SK-N-SH treated with all-trans-retinoic acid at 6 μM for 48 hours (cell line): ENCODE results near the gene FUBP3.

Experiments
- ATAC-seq: fragments of 200-7000 bp; cut with Tn5 transposase; 3 replicates; pipeline ENCODE4 v1.9.1; 2020; ENCODE audit warnings: mild to moderate bottlenecking, moderate library complexity
- ARNTL ChIP-seq: fragments of 450-650 bp; formaldehyde crosslinking; IDR thresholded peaks from 2 replicates; pipeline ENCODE4 v1.5.0; 2020; ENCODE audit warnings: low read depth, mild to moderate bottlenecking, moderate library complexity, borderline replicate concordance
- CSDC2 ChIP-seq: fragments of 250-450 bp; sonication (Bioruptor Pico); IDR thresholded peaks from 2 replicates; pipeline ENCODE4 v1.5.0; 2020; ENCODE audit warnings: mild to moderate bottlenecking, moderate library complexity
- ESRRG ChIP-seq: fragments of 250-450 bp; sonication (Bioruptor Pico); IDR thresholded peaks from 2 replicates; pipeline ENCODE4 v1.6.1; 2021; ENCODE audit warnings: mild to moderate bottlenecking
- GLIS3 ChIP-seq: fragments of 250-450 bp; sonication (Bioruptor Pico); IDR thresholded peaks from 2 replicates; pipeline ENCODE4 v1.5.0; 2020; ENCODE audit warnings: mild to moderate bottlenecking, moderate library complexity
- ISL1 ChIP-seq: fragments of 250-450 bp; sonication (Bioruptor Pico); IDR thresholded peaks from 2 replicates; pipeline ENCODE4 v2.1.2; 2022; ENCODE audit warnings: mild to moderate bottlenecking, moderate library complexity
- OSR1 ChIP-seq: fragments of 250-450 bp; sonication (Bioruptor Pico); IDR thresholded peaks from 2 replicates; pipeline ENCODE4 v1.8.0; 2022; ENCODE audit warnings: moderate library complexity, mild to moderate bottlenecking, inconsistent platforms
- PPARA ChIP-seq: fragments of 250-450 bp; sonication (Bioruptor Pico); IDR thresholded peaks from 2 replicates; pipeline ENCODE4 v1.5.0; 2020; ENCODE audit warnings: mild to moderate bottlenecking, borderline replicate concordance
- RARB ChIP-seq: fragments of 250-450 bp; sonication (Bioruptor Pico); IDR thresholded peaks from 2 replicates; pipeline ENCODE4 v1.8.0; 2021; ENCODE audit warnings: mild to moderate bottlenecking, moderate library complexity
- TOX ChIP-seq: fragments of 250-450 bp; sonication (Bioruptor Pico); IDR thresholded peaks from 2 replicates; pipeline ENCODE4 v1.8.0; 2021; ENCODE audit warnings: mild to moderate bottlenecking, moderate library complexity, borderline replicate concordance
- ZC3H10 ChIP-seq: fragments of 250-450 bp; sonication (Bioruptor Pico); IDR thresholded peaks from 2 replicates; pipeline ENCODE4 v1.5.1; 2021; ENCODE audit warnings: mild to moderate bottlenecking, moderate library complexity
- ZFP3 ChIP-seq: fragments of 250-450 bp; sonication (Bioruptor Pico); IDR thresholded peaks from 2 replicates; pipeline ENCODE4 v1.5.0; 2020; ENCODE audit warnings: mild to moderate bottlenecking, moderate library complexity
- ZFP30 ChIP-seq: fragments of 450-650 bp; formaldehyde crosslinking; IDR thresholded peaks from 2 replicates; pipeline ENCODE4 v1.5.0; 2022; ENCODE audit warnings: mild to moderate bottlenecking, moderate library complexity
- ZNF565 ChIP-seq: fragments of 450-650 bp; formaldehyde crosslinking; conservative IDR thresholded peaks from 2 replicates; pipeline ENCODE4 v1.5.0; 2020; ENCODE audit warnings: low read depth, mild to moderate bottlenecking, moderate library complexity
- ZNF70 ChIP-seq: fragments of 450-650 bp; formaldehyde crosslinking; IDR thresholded peaks from 2 replicates; pipeline ENCODE4 v1.5.0; 2020; ENCODE audit warnings: mild to moderate bottlenecking, moderate library complexity
- ZNF8 ChIP-seq: fragments of 450-650 bp; formaldehyde crosslinking; IDR thresholded peaks from 2 replicates; pipeline ENCODE4 v1.5.0; 2020; ENCODE audit warnings: mild to moderate bottlenecking, moderate library complexity
- TF ChIP-seq, protein P1 (sequence below): fragments of 250-450 bp; sonication (Bioruptor Pico); IDR thresholded peaks from 2 replicates; pipeline ENCODE4 v1.8.0; 2021; ENCODE audit warnings: low read depth, mild to moderate bottlenecking, moderate library complexity, borderline replicate concordance
- TF ChIP-seq, protein P2 (sequence below): fragments of 250-450 bp; sonication (Bioruptor Pico); IDR thresholded peaks from 2 replicates; pipeline ENCODE4 v1.5.1; 2021; ENCODE audit warnings: mild to moderate bottlenecking, moderate library complexity
- TF ChIP-seq, protein P3 (sequence below): fragments of 250-450 bp; sonication (Bioruptor Pico); IDR thresholded peaks from 2 replicates; pipeline ENCODE4 v1.8.0; 2020; ENCODE audit warnings: mild to moderate bottlenecking, moderate library complexity, borderline replicate concordance
- TF ChIP-seq, protein P4 (sequence below): fragments of 250-450 bp; sonication (Bioruptor Pico); IDR thresholded peaks from 2 replicates; pipeline ENCODE4 v1.5.1; 2020; ENCODE audit warnings: low read depth, mild to moderate bottlenecking, moderate library complexity

Gene FUBP3

DNA sequence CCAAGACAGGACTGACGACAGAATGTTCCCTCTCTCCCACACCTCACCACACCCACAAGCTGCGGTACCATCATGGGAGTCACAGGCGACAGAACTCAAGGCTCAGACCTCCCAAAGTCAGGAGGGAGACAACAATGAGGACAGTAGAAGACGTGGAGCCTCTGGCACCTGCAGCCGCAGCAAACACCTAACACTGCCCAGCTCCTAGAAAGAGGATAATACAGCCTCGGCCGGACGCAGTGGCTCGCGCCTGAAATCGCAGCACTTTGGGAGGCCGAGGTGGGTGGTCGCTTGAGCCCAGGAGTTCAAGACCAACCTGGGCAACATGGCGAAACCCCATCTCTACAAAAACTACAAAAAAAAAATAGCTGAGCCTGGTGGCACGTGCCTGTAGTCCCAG, 71.8 kb downstream of the FUBP3 start:
- ATAC-seq: no peak
- TF ChIP-seq ZFP3 (CRISPR knock-in tag) (no peak), PPARA (CRISPR knock-in tag) (no peak), ZNF8 (no peak), ARNTL (CRISPR knock-in tag) (no peak), GLIS3 (no peak), ESRRG (CRISPR knock-in tag) (no peak), ISL1 (no peak), ZNF565 (CRISPR knock-in tag) (no peak)
- TF ChIP-seq, protein P1, sequence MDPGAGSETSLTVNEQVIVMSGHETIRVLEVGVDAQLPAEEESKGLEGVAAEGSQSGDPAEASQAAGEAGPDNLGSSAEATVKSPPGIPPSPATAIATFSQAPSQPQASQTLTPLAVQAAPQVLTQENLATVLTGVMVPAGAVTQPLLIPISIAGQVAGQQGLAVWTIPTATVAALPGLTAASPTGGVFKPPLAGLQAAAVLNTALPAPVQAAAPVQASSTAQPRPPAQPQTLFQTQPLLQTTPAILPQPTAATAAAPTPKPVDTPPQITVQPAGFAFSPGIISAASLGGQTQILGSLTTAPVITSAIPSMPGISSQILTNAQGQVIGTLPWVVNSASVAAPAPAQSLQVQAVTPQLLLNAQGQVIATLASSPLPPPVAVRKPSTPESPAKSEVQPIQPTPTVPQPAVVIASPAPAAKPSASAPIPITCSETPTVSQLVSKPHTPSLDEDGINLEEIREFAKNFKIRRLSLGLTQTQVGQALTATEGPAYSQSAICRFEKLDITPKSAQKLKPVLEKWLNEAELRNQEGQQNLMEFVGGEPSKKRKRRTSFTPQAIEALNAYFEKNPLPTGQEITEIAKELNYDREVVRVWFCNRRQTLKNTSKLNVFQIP: no peak
- TF ChIP-seq, protein P2, sequence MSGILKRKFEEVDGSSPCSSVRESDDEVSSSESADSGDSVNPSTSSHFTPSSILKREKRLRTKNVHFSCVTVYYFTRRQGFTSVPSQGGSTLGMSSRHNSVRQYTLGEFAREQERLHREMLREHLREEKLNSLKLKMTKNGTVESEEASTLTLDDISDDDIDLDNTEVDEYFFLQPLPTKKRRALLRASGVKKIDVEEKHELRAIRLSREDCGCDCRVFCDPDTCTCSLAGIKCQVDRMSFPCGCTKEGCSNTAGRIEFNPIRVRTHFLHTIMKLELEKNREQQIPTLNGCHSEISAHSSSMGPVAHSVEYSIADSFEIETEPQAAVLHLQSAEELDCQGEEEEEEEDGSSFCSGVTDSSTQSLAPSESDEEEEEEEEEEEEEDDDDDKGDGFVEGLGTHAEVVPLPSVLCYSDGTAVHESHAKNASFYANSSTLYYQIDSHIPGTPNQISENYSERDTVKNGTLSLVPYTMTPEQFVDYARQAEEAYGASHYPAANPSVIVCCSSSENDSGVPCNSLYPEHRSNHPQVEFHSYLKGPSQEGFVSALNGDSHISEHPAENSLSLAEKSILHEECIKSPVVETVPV: no peak
- TF ChIP-seq, protein P3, sequence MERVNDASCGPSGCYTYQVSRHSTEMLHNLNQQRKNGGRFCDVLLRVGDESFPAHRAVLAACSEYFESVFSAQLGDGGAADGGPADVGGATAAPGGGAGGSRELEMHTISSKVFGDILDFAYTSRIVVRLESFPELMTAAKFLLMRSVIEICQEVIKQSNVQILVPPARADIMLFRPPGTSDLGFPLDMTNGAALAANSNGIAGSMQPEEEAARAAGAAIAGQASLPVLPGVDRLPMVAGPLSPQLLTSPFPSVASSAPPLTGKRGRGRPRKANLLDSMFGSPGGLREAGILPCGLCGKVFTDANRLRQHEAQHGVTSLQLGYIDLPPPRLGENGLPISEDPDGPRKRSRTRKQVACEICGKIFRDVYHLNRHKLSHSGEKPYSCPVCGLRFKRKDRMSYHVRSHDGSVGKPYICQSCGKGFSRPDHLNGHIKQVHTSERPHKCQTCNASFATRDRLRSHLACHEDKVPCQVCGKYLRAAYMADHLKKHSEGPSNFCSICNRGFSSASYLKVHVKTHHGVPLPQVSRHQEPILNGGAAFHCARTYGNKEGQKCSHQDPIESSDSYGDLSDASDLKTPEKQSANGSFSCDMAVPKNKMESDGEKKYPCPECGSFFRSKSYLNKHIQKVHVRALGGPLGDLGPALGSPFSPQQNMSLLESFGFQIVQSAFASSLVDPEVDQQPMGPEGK (CRISPR knock-in tag): no peak

- no peak for TF ChIP-seq ESRRG (CRISPR knock-in tag)
- TF ChIP-seq, protein P1: no peak
- TF ChIP-seq ZNF8: no peak
- TF ChIP-seq, protein P3 (CRISPR knock-in tag): no peak
- no peak for TF ChIP-seq OSR1 (CRISPR knock-in tag)
- no peak for TF ChIP-seq RARB (CRISPR knock-in tag)
- TF ChIP-seq ZFP30 (CRISPR knock-in tag): no peak
- TF ChIP-seq ZFP3 (CRISPR knock-in tag): no peak
- no peak for TF ChIP-seq ZNF70 (CRISPR knock-in tag)
- TF ChIP-seq, all 23 proteins: peak for 0
- ATAC-seq: no peak
Observed at GRCh38 chr9:130651752-130652151, 72.4 kb downstream of the FUBP3 start.

GRCh38 chr9:130654879-130655278, 75.5 kb downstream of the FUBP3 start:
- ATAC-seq: no peak
- no peak for TF ChIP-seq ZC3H10 (CRISPR knock-in tag)
- TF ChIP-seq, protein P4, sequence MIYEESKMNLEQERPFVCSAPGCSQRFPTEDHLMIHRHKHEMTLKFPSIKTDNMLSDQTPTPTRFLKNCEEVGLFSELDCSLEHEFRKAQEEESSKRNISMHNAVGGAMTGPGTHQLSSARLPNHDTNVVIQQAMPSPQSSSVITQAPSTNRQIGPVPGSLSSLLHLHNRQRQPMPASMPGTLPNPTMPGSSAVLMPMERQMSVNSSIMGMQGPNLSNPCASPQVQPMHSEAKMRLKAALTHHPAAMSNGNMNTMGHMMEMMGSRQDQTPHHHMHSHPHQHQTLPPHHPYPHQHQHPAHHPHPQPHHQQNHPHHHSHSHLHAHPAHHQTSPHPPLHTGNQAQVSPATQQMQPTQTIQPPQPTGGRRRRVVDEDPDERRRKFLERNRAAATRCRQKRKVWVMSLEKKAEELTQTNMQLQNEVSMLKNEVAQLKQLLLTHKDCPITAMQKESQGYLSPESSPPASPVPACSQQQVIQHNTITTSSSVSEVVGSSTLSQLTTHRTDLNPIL (CRISPR knock-in tag): no peak
- TF ChIP-seq TOX (CRISPR knock-in tag): no peak
- TF ChIP-seq PPARA (CRISPR knock-in tag): no peak
- TF ChIP-seq ESRRG (CRISPR knock-in tag): no peak
- no peak for TF ChIP-seq CSDC2
- TF ChIP-seq, protein P3 (CRISPR knock-in tag): no peak
- TF ChIP-seq GLIS3: no peak
- no peak for TF ChIP-seq ZNF70 (CRISPR knock-in tag)
- TF ChIP-seq, protein P2: no peak
